ENCODE measurements around the gene TNP1.

The TNP1 gene

GRCh38 chr2:216872624-216873023 is 12.8 kb upstream of the TNP1 start:
- no peak for DNase-seq

GRCh38 chr2:216872040-216872439 is 12.2 kb upstream of the TNP1 start:
- DNase-seq, result no peak

- DNase-seq, result no peak
Measured at GRCh38 chr2:216871333-216871934, 11.6 kb upstream of the TNP1 start.

GRCh38 chr2:216870508-216871332 is 10.9 kb upstream of the TNP1 start:
- no peak for DNase-seq

GRCh38 chr2:216866515-216867095 is 6.7 kb upstream of the TNP1 start:
- DNase-seq, result no peak

- no peak for DNase-seq
Measured at GRCh38 chr2:216865658-216866057, 5.8 kb upstream of the TNP1 start.

GRCh38 chr2:216863946-216864345 is 4.1 kb upstream of the TNP1 start:
- DNase-seq, result no peak

- DNase-seq, result no peak
Measured at GRCh38 chr2:216862628-216863398, 2.9 kb upstream of the TNP1 start.

GRCh38 chr2:216860426-216861137 is 718 bp upstream of the TNP1 start:
- DNase-seq, result no peak

GRCh38 chr2:216858312-216858711 is 1.6 kb downstream of the TNP1 start:
- no peak for DNase-seq

GRCh38 chr2:216857131-216857550 is 2.7 kb downstream of the TNP1 start:
- no peak for DNase-seq

GRCh38 chr2:216856406-216857065 is 3.3 kb downstream of the TNP1 start:
- DNase-seq, result no peak

- no peak for DNase-seq
Measured at GRCh38 chr2:216855605-216856004, 4.3 kb downstream of the TNP1 start.

GRCh38 chr2:216855079-216855478 is 4.8 kb downstream of the TNP1 start:
- no peak for DNase-seq

- DNase-seq, result no peak
Measured at GRCh38 chr2:216851486-216852090, 8.3 kb downstream of the TNP1 start.

GRCh38 chr2:216850665-216851322 is 9.1 kb downstream of the TNP1 start:
- no peak for DNase-seq

GRCh38 chr2:216849987-216850386 is 9.9 kb downstream of the TNP1 start:
- DNase-seq, result no peak

- DNase-seq, result no peak
Measured at GRCh38 chr2:216845426-216845825, 14.4 kb downstream of the TNP1 start.

GRCh38 chr2:216842636-216843035 is 17.2 kb downstream of the TNP1 start:
- DNase-seq, result no peak

GRCh38 chr2:216839688-216840087 is 20.2 kb downstream of the TNP1 start:
- DNase-seq, result no peak

GRCh38 chr2:216838151-216838550 is 21.7 kb downstream of the TNP1 start:
- DNase-seq, result no peak

Measured in activated CD8-positive, alpha-beta memory T cell treated with anti-CD3 and anti-CD28 coated beads, Interleukin-2, amount 50 U/mL, for 48 hours (primary cell).